Thyroid gland (tissue), 4 donors: ENCODE results near the gene CXCL14.

ENCODE experiments used
- POLR2A ChIP-seq, 2 donors: fragments of 450-650 bp; IDR thresholded peaks; one replicate each; pipeline ENCODE4 v1.6.1; 2017; ENCODE audit warnings: antibody characterized with exemption in 2 of 2, mild to moderate bottlenecking in 2 of 2, moderate library complexity in 1 of 2
- TF ChIP-seq, protein P1 (sequence below), 6 experiments: fragments of 200-600 bp in 3 of 6; fragments of 450-650 bp in 3 of 6; sonication (generic) in 3 of 6; IDR thresholded peaks; one replicate each; pipeline ENCODE4 v1.5.1; 2016 to 2019; ENCODE audit warnings: antibody characterized with exemption in 6 of 6, mild to moderate bottlenecking in 2 of 6, inconsistent platforms in 1 of 6, moderate library complexity in 1 of 6

DNA sequence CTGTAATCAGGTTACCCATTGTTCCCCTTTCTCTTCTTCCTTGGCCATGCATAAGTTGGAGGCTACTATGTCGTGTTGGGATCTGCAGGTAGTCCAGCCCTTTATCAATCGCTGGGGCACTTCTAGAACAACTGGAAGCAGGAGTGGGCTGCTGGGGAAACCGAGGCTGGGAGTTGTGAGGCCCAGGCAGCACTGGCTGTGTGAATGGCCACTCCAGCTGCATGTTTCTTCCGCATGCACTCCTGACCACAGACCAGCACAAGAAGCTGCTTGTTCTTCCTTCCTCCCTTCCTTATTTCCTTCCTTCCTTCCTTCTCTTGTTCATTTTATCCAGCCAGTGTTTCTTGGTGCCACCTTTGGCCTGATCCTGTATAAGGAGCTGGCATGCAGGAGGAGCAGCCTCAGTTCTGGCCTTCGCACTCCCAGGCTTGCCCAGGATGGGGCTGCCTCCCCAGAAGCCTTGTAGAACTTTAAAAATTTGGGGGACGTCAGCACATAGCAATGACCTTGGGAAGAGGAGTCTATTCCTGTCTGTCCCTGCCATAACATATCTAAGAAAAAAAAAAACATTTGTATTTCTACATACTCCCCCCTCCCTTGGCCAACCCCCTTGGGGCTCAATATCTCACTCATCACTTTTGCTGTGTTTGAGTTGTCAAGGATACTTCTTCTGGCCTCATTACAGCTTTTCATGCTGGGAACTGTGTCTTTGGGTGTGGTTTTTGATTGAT is 20.8 kb upstream of the CXCL14 start:
- TF ChIP-seq, protein P1, sequence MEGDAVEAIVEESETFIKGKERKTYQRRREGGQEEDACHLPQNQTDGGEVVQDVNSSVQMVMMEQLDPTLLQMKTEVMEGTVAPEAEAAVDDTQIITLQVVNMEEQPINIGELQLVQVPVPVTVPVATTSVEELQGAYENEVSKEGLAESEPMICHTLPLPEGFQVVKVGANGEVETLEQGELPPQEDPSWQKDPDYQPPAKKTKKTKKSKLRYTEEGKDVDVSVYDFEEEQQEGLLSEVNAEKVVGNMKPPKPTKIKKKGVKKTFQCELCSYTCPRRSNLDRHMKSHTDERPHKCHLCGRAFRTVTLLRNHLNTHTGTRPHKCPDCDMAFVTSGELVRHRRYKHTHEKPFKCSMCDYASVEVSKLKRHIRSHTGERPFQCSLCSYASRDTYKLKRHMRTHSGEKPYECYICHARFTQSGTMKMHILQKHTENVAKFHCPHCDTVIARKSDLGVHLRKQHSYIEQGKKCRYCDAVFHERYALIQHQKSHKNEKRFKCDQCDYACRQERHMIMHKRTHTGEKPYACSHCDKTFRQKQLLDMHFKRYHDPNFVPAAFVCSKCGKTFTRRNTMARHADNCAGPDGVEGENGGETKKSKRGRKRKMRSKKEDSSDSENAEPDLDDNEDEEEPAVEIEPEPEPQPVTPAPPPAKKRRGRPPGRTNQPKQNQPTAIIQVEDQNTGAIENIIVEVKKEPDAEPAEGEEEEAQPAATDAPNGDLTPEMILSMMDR (IDR thresholded peaks at IDR 0.05): no peak
- no peak for TF ChIP-seq POLR2A (IDR thresholded peaks at IDR 0.05)
